Omental fat pad (tissue), 4 donors: ENCODE measurements around the gene MDN1. TPM values are rescaled to one million over a fixed set of nuclear protein-coding genes. Genes with fewer than 3 reads are reported as not detected.

Experiments used
- ATAC-seq: fragments of 150-250 bp; one replicate; pipeline ENCODE4 v1.9.1; 2016; ENCODE audit warnings: mild to moderate bottlenecking, moderate library complexity; ENCODE audit not compliant: low FRiP score
- DNase-seq: peaks from one replicate; pipeline ENCODE4 v3.0.0-alpha.2; 2019; ENCODE audit warnings: low spot score
- total RNA-seq, 4 donors: library from RNA; depleted of rRNA; stranded (reverse); fragments of >200 nt; gene quantifications; one replicate each; pipeline ENCODE4 v1.1.0, GENCODE V29; 2016
- TF ChIP-seq, protein P1 (sequence below), 3 donors: fragments of 450-650 bp; IDR thresholded peaks; one replicate each; pipeline ENCODE4 v1.5.1; 2016 to 2017; ENCODE audit warnings: antibody characterized with exemption in 3 of 3, mild to moderate bottlenecking in 3 of 3, moderate library complexity in 2 of 3

MDN1 gene
- total RNA-seq, 4 donors from 2014 or later: 21.6 to 58.5 (median 33.3) TPM

DNA sequence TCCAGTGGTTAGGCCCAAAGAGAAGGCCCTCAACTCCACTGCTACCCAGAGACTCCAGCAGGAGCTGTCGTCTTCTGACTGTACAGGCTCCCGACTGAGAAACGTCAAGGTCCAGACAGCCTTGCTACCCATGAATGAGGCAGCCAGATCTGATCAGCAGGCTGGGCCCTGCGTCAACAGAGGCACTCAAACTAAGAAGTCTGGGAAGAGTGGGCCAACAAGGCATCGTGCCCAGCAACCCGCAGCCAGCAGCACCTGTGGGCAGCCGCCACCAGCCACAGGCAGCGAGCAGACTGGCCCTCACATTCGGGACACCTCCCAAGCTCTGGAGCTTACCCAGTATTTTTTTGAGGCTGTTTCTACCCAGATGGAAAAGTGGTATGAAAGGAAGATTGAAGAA is 189.1 kb downstream of the MDN1 start:
- no peak for DNase-seq
- no peak for ATAC-seq
- TF ChIP-seq, protein P1, sequence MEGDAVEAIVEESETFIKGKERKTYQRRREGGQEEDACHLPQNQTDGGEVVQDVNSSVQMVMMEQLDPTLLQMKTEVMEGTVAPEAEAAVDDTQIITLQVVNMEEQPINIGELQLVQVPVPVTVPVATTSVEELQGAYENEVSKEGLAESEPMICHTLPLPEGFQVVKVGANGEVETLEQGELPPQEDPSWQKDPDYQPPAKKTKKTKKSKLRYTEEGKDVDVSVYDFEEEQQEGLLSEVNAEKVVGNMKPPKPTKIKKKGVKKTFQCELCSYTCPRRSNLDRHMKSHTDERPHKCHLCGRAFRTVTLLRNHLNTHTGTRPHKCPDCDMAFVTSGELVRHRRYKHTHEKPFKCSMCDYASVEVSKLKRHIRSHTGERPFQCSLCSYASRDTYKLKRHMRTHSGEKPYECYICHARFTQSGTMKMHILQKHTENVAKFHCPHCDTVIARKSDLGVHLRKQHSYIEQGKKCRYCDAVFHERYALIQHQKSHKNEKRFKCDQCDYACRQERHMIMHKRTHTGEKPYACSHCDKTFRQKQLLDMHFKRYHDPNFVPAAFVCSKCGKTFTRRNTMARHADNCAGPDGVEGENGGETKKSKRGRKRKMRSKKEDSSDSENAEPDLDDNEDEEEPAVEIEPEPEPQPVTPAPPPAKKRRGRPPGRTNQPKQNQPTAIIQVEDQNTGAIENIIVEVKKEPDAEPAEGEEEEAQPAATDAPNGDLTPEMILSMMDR (IDR thresholded peaks at IDR 0.05): no peak

DNA sequence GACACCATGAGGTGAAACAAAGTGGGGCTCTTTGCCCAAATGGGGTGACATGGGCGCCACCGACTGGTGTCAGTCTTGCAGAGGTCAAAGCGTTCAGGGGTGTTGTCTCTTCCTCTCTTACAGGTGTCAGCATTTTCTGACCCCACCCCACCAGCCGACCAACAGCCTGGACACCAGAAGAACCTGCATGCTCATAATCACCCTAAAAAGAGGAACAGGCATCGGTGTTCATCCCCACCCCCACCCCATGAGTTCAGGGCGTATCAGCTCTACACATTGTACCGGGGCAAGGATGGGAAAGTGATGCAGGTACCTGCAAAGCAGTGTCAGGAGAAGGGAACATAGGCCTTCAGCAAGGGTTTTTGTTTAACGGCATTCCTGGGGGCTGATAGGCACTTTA is 195.8 kb downstream of the MDN1 start:
- TF ChIP-seq, protein P1 (IDR thresholded peaks at IDR 0.05): no peak
- DNase-seq: no peak

DNA sequence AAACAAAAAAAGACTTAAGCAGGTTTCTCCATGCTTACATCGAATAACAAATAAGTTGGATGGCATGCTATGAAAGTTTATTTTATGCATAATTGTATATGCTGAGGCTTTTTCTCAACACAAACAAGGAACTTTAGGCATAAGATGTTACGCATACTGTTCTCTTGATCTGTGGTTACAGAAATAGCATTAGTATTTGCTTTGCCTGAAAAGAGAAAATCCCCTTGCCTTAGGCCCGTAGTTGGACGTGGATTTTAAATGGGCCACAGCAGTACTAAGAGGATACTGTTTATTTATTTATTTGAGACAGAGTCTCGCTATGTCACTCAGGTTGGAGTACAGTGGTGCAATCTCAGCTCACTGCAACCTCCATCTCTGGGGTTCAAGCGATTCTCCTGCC is 200.0 kb downstream of the MDN1 start:
- DNase-seq (no peak), ATAC-seq (no peak)
- TF ChIP-seq, protein P1 (IDR thresholded peaks at IDR 0.05): no peak

More for the DNA sequence above, 195.8 kb downstream of the MDN1 start:
- ATAC-seq: no peak

DNA sequence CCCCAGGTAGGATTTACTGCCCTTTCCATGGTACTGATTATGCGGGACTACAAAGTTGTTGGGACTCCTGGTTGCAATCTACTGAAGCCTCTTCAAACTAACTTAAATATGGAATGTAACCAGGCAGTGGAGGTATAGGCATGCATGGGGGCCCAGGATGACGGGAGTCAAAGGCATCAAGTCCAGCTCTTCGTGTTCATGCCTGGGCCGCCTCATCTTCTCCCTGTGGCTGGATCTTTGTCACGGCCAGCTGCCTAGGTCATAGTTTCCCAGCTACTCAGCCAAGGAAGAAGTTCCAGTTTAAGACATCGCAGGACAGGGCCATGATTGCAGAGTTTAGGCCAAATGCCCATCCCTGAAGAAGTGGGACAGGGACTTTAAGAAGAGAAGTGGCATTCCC is 201.6 kb downstream of the MDN1 start:
- ATAC-seq (no peak), DNase-seq (no peak)
- TF ChIP-seq, protein P1 (IDR thresholded peaks at IDR 0.05): no peak

DNA sequence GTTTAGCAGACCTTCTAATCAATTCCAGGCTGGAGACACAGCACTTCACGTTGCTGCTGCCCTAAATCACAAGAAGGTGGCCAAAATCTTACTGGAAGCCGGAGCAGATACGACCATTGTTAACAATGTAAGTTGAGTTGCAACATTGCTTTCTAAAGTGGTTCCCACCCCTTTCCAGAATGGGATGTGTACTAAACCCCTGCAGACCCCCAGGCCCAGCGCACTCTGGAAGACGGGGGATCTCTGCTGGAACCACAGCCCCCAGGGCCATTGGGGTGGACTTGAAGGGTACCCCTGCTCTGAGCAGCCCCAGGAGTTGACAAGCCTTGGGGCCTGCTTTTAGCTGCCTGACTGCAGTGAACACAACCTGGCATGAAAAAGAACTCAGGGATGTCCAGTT is 203.1 kb downstream of the MDN1 start:
- DNase-seq: no peak
- no peak for ATAC-seq
- TF ChIP-seq, protein P1 (IDR thresholded peaks at IDR 0.05): no peak

DNA sequence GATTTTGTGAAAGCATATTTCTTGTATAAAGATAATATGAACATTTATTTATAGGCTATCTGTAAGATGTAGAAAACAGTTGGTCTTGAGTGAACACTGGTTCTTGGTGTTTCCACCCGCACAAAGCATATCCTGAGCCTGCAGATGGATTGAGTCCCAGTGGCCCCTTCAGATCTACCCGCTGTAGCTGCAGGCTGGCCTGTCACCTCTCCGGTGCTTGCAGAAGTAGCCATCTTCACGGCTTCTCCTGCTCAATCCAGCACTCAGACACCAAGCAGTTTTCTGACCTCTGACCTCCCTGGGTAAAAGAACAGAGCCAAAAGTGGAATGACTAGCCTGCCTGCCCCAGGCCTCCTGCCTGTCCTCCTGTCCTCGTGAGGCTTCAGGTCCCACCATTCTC is 203.7 kb downstream of the MDN1 start:
- no peak for ATAC-seq
- TF ChIP-seq, protein P1 (IDR thresholded peaks at IDR 0.05): no peak
- no peak for DNase-seq

DNA sequence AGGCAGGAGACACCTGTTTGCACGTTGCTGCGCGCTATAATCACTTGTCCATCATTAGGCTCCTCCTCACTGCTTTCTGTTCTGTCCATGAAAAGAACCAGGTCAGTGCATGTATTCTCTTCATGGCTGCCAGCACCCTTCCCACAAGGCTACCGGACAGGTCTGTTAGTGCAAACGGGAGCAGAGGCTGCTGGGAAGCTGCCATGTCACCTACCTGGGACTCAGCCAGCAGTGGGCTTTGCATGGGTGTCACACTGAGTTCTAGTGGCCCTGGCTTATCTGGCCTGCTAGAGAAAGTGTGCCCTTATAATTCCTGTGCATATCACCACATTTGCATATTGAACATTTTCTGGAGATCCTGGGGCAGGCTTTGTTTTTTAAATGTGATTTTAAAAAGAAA is 205.8 kb downstream of the MDN1 start:
- ATAC-seq (no peak), DNase-seq (no peak)
- TF ChIP-seq, protein P1 (IDR thresholded peaks at IDR 0.05): no peak
